GM12878 (cell line): Measurements from ENCODE around the gene LBH.

Experiments
- EP300 ChIP-seq, 2 experiments: fragments of 150-350 bp in 1 of 2; IDR thresholded peaks; 2 replicates each; pipeline ENCODE4 v1.6.1; 2011 to 2012; ENCODE audit warnings: low read depth in 2 of 2, low read length in 2 of 2, borderline replicate concordance in 1 of 2, improper control_type of control experiment in 1 of 2, inconsistent platforms in 1 of 2; ENCODE audit not compliant: control insufficient read depth in 1 of 2
- HDGF ChIP-seq: fragments of 450-650 bp; IDR thresholded peaks from 2 replicates; pipeline ENCODE4 v1.6.1; 2016; ENCODE audit warnings: antibody characterized with exemption
- NFXL1 ChIP-seq: fragments of 450-650 bp; IDR thresholded peaks from 2 replicates; pipeline ENCODE4 v1.6.1; 2017; ENCODE audit warnings: antibody characterized with exemption, mild to moderate bottlenecking, borderline replicate concordance
- POLR2A ChIP-seq: IDR thresholded peaks from 2 replicates; pipeline ENCODE4 v1.6.1; 2011; ENCODE audit warnings: low read depth, mild to moderate bottlenecking, low read length
- RB1 ChIP-seq: fragments of 450-650 bp; formaldehyde crosslinking; IDR thresholded peaks from 2 replicates; pipeline ENCODE4 v1.6.1; 2017; ENCODE audit warnings: mild to moderate bottlenecking, borderline replicate concordance
- SMC3 ChIP-seq: IDR thresholded peaks from 2 replicates; pipeline ENCODE4 v1.6.1; 2011; ENCODE audit warnings: low read length, improper control_type of control experiment, borderline replicate concordance
- SP1 ChIP-seq: IDR thresholded peaks from one replicate; pipeline ENCODE4 v1.6.1; 2011; ENCODE audit warnings: low read depth, low read length
- ZNF24 ChIP-seq: fragments of 450-650 bp; IDR thresholded peaks from 2 replicates; pipeline ENCODE4 v1.6.1; 2017; ENCODE audit warnings: antibody characterized with exemption, mild to moderate bottlenecking
- TF ChIP-seq, protein P1 (sequence below): fragments of 150-350 bp; IDR thresholded peaks from 2 replicates; pipeline ENCODE4 v1.6.1; 2016; ENCODE audit warnings: low read depth, low read length
- TF ChIP-seq, protein P2 (sequence below): IDR thresholded peaks from 2 replicates; pipeline ENCODE4 v1.6.1; 2012; ENCODE audit warnings: improper control_type of control experiment, low read depth, low read length; ENCODE audit not compliant: insufficient replicate concordance
- TF ChIP-seq, protein P3 (sequence below): IDR thresholded peaks from 2 replicates; pipeline ENCODE4 v1.6.1; 2011; ENCODE audit warnings: mild to moderate bottlenecking, low read depth, low read length, moderate library complexity; ENCODE audit not compliant: insufficient replicate concordance
- TF ChIP-seq, protein P4 (sequence below), 3 experiments: IDR thresholded peaks in 2 of 3; conservative IDR thresholded peaks in 1 of 3; 2 replicates each; pipeline ENCODE4 v1.5.1; 2011; ENCODE audit warnings: low read depth in 3 of 3, low read length in 3 of 3, mild to moderate bottlenecking in 3 of 3, control low read depth in 2 of 3, moderate library complexity in 2 of 3, inconsistent platforms in 1 of 3, mixed read lengths in 1 of 3; ENCODE audit not compliant: control insufficient read depth in 2 of 3, insufficient read depth in 1 of 3; ENCODE audit errors: extremely low read depth in 1 of 3
- TF ChIP-seq, protein P5 (sequence below): IDR thresholded peaks from 2 replicates; pipeline ENCODE4 v1.6.1; 2012; ENCODE audit warnings: low read depth, low read length, improper control_type of control experiment

DNA sequence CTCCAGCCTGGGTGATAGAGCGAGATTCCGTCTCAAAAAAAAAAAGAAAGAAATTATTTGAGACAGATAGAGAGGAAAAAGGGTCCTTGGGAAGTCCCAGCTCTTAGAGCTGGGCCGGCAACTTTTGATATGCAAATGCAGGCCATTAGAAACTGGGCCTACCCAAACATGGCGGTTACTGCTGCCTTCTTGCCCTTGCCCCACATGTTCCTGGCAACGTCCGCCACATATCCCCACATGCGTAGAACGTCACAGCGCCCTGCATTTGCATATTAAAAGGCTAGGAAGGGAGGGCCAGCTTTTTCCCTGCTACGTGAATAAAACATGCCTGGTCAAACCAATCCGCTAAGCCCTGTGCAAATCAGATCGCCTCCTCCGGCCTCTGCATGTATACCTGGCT is 40.7 kb upstream of the LBH start:
- TF ChIP-seq POLR2A (no peak), RB1 (no peak), ZNF24 (no peak), SP1 (no peak), EP300 (IDR thresholded peaks at IDR 0.05; ENCODE audit: borderline replicate concordance in 1 of 2, control insufficient read depth in 1 of 2, low read depth in 2 of 2, low read length in 2 of 2) (no peak), HDGF (no peak), SMC3 (no peak), NFXL1 (no peak)
- TF ChIP-seq, protein P1, sequence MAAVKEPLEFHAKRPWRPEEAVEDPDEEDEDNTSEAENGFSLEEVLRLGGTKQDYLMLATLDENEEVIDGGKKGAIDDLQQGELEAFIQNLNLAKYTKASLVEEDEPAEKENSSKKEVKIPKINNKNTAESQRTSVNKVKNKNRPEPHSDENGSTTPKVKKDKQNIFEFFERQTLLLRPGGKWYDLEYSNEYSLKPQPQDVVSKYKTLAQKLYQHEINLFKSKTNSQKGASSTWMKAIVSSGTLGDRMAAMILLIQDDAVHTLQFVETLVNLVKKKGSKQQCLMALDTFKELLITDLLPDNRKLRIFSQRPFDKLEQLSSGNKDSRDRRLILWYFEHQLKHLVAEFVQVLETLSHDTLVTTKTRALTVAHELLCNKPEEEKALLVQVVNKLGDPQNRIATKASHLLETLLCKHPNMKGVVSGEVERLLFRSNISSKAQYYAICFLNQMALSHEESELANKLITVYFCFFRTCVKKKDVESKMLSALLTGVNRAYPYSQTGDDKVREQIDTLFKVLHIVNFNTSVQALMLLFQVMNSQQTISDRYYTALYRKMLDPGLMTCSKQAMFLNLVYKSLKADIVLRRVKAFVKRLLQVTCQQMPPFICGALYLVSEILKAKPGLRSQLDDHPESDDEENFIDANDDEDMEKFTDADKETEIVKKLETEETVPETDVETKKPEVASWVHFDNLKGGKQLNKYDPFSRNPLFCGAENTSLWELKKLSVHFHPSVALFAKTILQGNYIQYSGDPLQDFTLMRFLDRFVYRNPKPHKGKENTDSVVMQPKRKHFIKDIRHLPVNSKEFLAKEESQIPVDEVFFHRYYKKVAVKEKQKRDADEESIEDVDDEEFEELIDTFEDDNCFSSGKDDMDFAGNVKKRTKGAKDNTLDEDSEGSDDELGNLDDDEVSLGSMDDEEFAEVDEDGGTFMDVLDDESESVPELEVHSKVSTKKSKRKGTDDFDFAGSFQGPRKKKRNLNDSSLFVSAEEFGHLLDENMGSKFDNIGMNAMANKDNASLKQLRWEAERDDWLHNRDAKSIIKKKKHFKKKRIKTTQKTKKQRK: no peak
- TF ChIP-seq, protein P2, sequence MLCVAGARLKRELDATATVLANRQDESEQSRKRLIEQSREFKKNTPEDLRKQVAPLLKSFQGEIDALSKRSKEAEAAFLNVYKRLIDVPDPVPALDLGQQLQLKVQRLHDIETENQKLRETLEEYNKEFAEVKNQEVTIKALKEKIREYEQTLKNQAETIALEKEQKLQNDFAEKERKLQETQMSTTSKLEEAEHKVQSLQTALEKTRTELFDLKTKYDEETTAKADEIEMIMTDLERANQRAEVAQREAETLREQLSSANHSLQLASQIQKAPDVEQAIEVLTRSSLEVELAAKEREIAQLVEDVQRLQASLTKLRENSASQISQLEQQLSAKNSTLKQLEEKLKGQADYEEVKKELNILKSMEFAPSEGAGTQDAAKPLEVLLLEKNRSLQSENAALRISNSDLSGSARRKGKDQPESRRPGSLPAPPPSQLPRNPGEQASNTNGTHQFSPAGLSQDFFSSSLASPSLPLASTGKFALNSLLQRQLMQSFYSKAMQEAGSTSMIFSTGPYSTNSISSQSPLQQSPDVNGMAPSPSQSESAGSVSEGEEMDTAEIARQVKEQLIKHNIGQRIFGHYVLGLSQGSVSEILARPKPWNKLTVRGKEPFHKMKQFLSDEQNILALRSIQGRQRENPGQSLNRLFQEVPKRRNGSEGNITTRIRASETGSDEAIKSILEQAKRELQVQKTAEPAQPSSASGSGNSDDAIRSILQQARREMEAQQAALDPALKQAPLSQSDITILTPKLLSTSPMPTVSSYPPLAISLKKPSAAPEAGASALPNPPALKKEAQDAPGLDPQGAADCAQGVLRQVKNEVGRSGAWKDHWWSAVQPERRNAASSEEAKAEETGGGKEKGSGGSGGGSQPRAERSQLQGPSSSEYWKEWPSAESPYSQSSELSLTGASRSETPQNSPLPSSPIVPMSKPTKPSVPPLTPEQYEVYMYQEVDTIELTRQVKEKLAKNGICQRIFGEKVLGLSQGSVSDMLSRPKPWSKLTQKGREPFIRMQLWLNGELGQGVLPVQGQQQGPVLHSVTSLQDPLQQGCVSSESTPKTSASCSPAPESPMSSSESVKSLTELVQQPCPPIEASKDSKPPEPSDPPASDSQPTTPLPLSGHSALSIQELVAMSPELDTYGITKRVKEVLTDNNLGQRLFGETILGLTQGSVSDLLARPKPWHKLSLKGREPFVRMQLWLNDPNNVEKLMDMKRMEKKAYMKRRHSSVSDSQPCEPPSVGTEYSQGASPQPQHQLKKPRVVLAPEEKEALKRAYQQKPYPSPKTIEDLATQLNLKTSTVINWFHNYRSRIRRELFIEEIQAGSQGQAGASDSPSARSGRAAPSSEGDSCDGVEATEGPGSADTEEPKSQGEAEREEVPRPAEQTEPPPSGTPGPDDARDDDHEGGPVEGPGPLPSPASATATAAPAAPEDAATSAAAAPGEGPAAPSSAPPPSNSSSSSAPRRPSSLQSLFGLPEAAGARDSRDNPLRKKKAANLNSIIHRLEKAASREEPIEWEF: no peak
- TF ChIP-seq, protein P3, sequence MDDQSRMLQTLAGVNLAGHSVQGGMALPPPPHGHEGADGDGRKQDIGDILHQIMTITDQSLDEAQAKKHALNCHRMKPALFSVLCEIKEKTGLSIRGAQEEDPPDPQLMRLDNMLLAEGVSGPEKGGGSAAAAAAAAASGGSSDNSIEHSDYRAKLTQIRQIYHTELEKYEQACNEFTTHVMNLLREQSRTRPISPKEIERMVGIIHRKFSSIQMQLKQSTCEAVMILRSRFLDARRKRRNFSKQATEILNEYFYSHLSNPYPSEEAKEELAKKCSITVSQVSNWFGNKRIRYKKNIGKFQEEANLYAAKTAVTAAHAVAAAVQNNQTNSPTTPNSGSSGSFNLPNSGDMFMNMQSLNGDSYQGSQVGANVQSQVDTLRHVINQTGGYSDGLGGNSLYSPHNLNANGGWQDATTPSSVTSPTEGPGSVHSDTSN: no peak
- TF ChIP-seq, protein P4, sequence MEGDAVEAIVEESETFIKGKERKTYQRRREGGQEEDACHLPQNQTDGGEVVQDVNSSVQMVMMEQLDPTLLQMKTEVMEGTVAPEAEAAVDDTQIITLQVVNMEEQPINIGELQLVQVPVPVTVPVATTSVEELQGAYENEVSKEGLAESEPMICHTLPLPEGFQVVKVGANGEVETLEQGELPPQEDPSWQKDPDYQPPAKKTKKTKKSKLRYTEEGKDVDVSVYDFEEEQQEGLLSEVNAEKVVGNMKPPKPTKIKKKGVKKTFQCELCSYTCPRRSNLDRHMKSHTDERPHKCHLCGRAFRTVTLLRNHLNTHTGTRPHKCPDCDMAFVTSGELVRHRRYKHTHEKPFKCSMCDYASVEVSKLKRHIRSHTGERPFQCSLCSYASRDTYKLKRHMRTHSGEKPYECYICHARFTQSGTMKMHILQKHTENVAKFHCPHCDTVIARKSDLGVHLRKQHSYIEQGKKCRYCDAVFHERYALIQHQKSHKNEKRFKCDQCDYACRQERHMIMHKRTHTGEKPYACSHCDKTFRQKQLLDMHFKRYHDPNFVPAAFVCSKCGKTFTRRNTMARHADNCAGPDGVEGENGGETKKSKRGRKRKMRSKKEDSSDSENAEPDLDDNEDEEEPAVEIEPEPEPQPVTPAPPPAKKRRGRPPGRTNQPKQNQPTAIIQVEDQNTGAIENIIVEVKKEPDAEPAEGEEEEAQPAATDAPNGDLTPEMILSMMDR (IDR thresholded peaks at IDR 0.05 in 2 of 3, conservative IDR thresholded peaks at IDR 0.05 in 1 of 3; ENCODE audit: control insufficient read depth in 2 of 3, extremely low read depth in 1 of 3, insufficient read depth in 1 of 3, low read depth in 3 of 3, low read length in 3 of 3): no peak
- TF ChIP-seq, protein P5, sequence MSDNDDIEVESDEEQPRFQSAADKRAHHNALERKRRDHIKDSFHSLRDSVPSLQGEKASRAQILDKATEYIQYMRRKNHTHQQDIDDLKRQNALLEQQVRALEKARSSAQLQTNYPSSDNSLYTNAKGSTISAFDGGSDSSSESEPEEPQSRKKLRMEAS: no peak
